Measurements from ENCODE around the gene GREM2. TPM values are rescaled to one million over a fixed set of nuclear protein-coding genes. Genes with fewer than 3 reads are reported as not detected.

GREM2 gene
- total and polyA plus RNA-seq, 9 of the 15 experiments (the other 6 are each of a cell fraction or from before 2014, with no cell fraction given): 0.01 to 0.07 (median 0.05) TPM; not detected in 5

DNA sequence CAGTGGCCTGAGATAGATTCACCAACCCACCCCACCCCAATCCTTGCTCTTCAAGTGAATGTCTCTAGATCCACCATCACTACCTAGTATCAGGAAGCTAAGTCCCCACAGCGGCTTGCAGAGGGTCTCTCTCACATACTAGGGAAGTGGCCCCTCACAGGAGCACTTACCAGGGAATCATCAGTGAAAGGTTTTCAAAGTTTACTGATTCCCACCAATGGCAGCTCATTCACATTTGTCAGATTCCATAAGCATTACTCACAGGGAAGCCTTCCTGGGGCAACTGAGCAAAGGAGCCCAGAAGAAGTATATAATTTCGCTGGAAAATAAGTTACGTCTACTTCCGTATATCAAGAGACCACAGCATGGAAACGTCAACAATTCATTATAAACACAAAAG, 120.8 kb downstream of the GREM2 start (continued):
- no peak for TF ChIP-seq ZNF436 (CRISPR knock-in tag; IDR thresholded peaks at IDR 0.05)

DNA sequence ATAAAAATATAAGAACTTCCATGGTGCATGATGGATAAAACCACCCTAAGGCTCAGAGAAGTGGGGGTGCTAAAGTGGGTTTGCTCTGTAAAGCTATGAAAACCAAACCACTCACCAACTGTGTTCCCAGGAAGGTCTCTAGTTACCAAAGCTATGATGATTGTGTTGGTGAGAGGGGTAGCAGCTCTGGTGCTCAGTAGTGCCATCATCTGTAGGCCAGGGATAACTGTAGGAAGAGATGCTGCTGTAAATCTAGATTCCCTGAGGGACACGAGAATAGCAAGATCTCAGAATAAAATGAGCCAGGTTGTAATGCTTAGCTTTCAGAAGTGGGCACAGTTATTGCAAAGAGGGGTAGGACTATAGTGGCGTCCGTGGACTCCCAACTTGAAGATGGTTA, 124.5 kb downstream of the GREM2 start:
- no TSS peak for BruUV-seq (replicated peaks)
- no peak overlapping the region for H3K9ac ChIP-seq (ENCODE audit: insufficient read depth in 1 of 2, low read depth in 2 of 2, low read length in 2 of 2)
- DNase-seq (ENCODE audit: extremely low read depth in 1 of 4, low spot score in 3 of 4): no peak
- no peak overlapping the region for H3K4me3 ChIP-seq
- no peaks in the 10 kb centered on the region for H3K79me2 ChIP-seq (ENCODE audit: control insufficient read depth, insufficient read depth, low read length)
- 0% methylated on average over 3 of the region's 3 CpGs for WGBS (ENCODE audit: insufficient coverage, low coverage, missing lambda C conversion rate)
- ChIA-PET POLR2A (no interaction called here), CTCF (ENCODE audit: low intra/inter-chr PET ratio) (no interaction called here)
- H3K27me3 ChIP-seq (ENCODE audit: control insufficient read depth in 2 of 2, insufficient read depth in 2 of 2, low read length in 2 of 2): no peaks in the 10 kb centered on the region
- no peak overlapping the region for H3K27ac ChIP-seq (ENCODE audit: extremely low read depth, low read depth, low read length)
- no peak for ATAC-seq
- peaks cover 0 to 2% of the 10 kb centered on the region in 2 experiments; a peak in 4 of 5 replicates for H3K4me1 ChIP-seq (replicated peaks in 1 of 2; ENCODE audit: control insufficient read depth in 2 of 2, insufficient read depth in 2 of 2, low read length in 2 of 2)
- peak; percentile 40 for FAIRE-seq
- no peaks in the 10 kb centered on the region for H3K9me1 ChIP-seq (ENCODE audit: control insufficient read depth, insufficient read depth, low read length)
- in situ Hi-C loops (cut with MboI) (no loop called here), intact Hi-C loops (cut with micrococcal nuclease) (no loop called here)
- no peaks in the 10 kb centered on the region for H3K36me3 ChIP-seq (ENCODE audit: control insufficient read depth, insufficient read depth, low read length)
- H2AFZ ChIP-seq (ENCODE audit: low read depth, low read length): no peak overlapping the region
- H4K20me1 ChIP-seq (replicated peaks; ENCODE audit: control insufficient read depth, insufficient read depth, low read length): no peaks in the 10 kb centered on the region
- no peak for TF ChIP-seq EP300 (IDR thresholded peaks at IDR 0.05; ENCODE audit: low read length)
- no peak for TF ChIP-seq ZNF696 (CRISPR knock-in tag; conservative IDR thresholded peaks at IDR 0.05)
- no peak for TF ChIP-seq CCAR2 (IDR thresholded peaks at IDR 0.05; ENCODE audit: low read depth, low read length)
- TF ChIP-seq, protein P1, sequence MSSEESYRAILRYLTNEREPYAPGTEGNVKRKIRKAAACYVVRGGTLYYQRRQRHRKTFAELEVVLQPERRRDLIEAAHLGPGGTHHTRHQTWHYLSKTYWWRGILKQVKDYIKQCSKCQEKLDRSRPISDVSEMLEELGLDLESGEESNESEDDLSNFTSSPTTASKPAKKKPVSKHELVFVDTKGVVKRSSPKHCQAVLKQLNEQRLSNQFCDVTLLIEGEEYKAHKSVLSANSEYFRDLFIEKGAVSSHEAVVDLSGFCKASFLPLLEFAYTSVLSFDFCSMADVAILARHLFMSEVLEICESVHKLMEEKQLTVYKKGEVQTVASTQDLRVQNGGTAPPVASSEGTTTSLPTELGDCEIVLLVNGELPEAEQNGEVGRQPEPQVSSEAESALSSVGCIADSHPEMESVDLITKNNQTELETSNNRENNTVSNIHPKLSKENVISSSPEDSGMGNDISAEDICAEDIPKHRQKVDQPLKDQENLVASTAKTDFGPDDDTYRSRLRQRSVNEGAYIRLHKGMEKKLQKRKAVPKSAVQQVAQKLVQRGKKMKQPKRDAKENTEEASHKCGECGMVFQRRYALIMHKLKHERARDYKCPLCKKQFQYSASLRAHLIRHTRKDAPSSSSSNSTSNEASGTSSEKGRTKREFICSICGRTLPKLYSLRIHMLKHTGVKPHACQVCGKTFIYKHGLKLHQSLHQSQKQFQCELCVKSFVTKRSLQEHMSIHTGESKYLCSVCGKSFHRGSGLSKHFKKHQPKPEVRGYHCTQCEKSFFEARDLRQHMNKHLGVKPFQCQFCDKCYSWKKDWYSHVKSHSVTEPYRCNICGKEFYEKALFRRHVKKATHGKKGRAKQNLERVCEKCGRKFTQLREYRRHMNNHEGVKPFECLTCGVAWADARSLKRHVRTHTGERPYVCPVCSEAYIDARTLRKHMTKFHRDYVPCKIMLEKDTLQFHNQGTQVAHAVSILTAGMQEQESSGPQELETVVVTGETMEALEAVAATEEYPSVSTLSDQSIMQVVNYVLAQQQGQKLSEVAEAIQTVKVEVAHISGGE (CRISPR knock-in tag; IDR thresholded peaks at IDR 0.05): no peak
- TF ChIP-seq ZBED1 (IDR thresholded peaks at IDR 0.05): no peak
- TF ChIP-seq LEF1 (IDR thresholded peaks at IDR 0.05): no peak
- TF ChIP-seq, protein P2, sequence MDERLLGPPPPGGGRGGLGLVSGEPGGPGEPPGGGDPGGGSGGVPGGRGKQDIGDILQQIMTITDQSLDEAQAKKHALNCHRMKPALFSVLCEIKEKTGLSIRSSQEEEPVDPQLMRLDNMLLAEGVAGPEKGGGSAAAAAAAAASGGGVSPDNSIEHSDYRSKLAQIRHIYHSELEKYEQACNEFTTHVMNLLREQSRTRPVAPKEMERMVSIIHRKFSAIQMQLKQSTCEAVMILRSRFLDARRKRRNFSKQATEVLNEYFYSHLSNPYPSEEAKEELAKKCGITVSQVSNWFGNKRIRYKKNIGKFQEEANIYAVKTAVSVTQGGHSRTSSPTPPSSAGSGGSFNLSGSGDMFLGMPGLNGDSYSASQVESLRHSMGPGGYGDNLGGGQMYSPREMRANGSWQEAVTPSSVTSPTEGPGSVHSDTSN (CRISPR knock-in tag; IDR thresholded peaks at IDR 0.05; ENCODE audit: low read depth): no peak
- TF ChIP-seq, protein P2 (tag; conservative IDR thresholded peaks at IDR 0.05; ENCODE audit: low read depth): no peak
- TF ChIP-seq MCM7 (IDR thresholded peaks at IDR 0.05): no peak
- TF ChIP-seq SRSF1 (IDR thresholded peaks at IDR 0.05; ENCODE audit: low read depth, low read length): no peak
- no peak for TF ChIP-seq CREB1 (IDR thresholded peaks at IDR 0.05)
- TF ChIP-seq CREB1 (CRISPR knock-in tag; IDR thresholded peaks at IDR 0.05): no peak
- no peak for TF ChIP-seq MBD2 (IDR thresholded peaks at IDR 0.05; ENCODE audit: borderline replicate concordance, low read depth)
- no peak for TF ChIP-seq ZBTB8A (IDR thresholded peaks at IDR 0.05; ENCODE audit: partially characterized antibody)
- TF ChIP-seq ZNF121 (CRISPR knock-in tag; conservative IDR thresholded peaks at IDR 0.05): no peak
- TF ChIP-seq CBX2 (IDR thresholded peaks at IDR 0.05; ENCODE audit: insufficient read depth, low read length, poor library complexity, severe bottlenecking): no peak
- no peaks in the 10 kb centered on the region for H3K9me3 ChIP-seq (replicated peaks; ENCODE audit: control insufficient read depth, insufficient read depth, low read depth, low read length)
- H3K4me2 ChIP-seq (ENCODE audit: insufficient read depth, low read length): no peak overlapping the region

All from K562 (cell line).